ENCODE measurements around the gene CHST6.
"Not testable (repeated sequence)": the region's sequence is repeated elsewhere in the genome, so short reads cannot be mapped to it uniquely, and the experiment has no call there.

The CHST6 gene

GRCh38 chr16:75432828-75433731 is 62.2 kb downstream of the CHST6 start, which contains the start of gene CFDP1:
Gene CFDP1, minus strand, starts transcription at chr16:75433503. Its CDS starts 151 bp downstream, at chr16:75433352.
- peak; percentile 95 for DNase-seq

- DNase-seq: no peak
Measured at GRCh38 chr16:75429621-75430403, 65.4 kb downstream of the CHST6 start.

GRCh38 chr16:75426524-75426923 is 68.7 kb downstream of the CHST6 start:
- not testable (repeated sequence) for DNase-seq

GRCh38 chr16:75424105-75424762 is 71.0 kb downstream of the CHST6 start:
- not testable (repeated sequence) for DNase-seq

GRCh38 chr16:75423723-75424104 is 71.5 kb downstream of the CHST6 start:
- DNase-seq: no peak

Measured in 8988T (cell line).